DOHH2 (cell line): Measurements from ENCODE around the gene TTC34.

Source experiments
- H3F3A ChIP-seq: fragments of 200-600 bp; sonication (generic), shearing (Covaris generic); 2 replicates; pipeline ENCODE4 v1.6.0; 2016; ENCODE audit warnings: antibody characterized with exemption, mild to moderate bottlenecking; ENCODE audit not compliant: control insufficient read depth, insufficient read depth
- H3K27ac ChIP-seq: fragments of 200-600 bp; sonication (generic); 2 replicates; pipeline ENCODE4 v1.5.1; 2014; ENCODE audit warnings: low read depth, mild to moderate bottlenecking, low read length, moderate library complexity
- H3K27me3 ChIP-seq: fragments of 200-600 bp; sonication (generic); 2 replicates; pipeline ENCODE4 v1.6.1; 2014; ENCODE audit warnings: mild to moderate bottlenecking, low read length, mixed read lengths; ENCODE audit not compliant: control insufficient read depth
- H3K36me3 ChIP-seq: fragments of 200-600 bp; sonication (generic); 2 replicates; pipeline ENCODE4 v1.6.1; 2014; ENCODE audit warnings: mild to moderate bottlenecking, low read length, moderate library complexity, mixed read lengths; ENCODE audit not compliant: control insufficient read depth
- H3K4me1 ChIP-seq: fragments of 200-600 bp; sonication (generic); 2 replicates; pipeline ENCODE4 v1.6.1; 2014; ENCODE audit warnings: mild to moderate bottlenecking, low read length, mixed read lengths; ENCODE audit not compliant: control insufficient read depth
- H3K4me2 ChIP-seq: fragments of 200-600 bp; sonication (generic); 2 replicates; pipeline ENCODE4 v1.6.0; 2014; ENCODE audit warnings: mild to moderate bottlenecking, low read length, moderate library complexity
- H3K4me3 ChIP-seq: fragments of 200-600 bp; sonication (generic); 2 replicates; pipeline ENCODE4 v1.5.1; 2014; ENCODE audit warnings: mild to moderate bottlenecking, low read length, mixed read lengths
- H3K79me2 ChIP-seq: fragments of 200-600 bp; sonication (generic); 2 replicates; pipeline ENCODE4 v1.6.1; 2014; ENCODE audit warnings: mild to moderate bottlenecking, low read length, mixed read lengths; ENCODE audit not compliant: control insufficient read depth
- H3K9me2 ChIP-seq: fragments of 200-600 bp; sonication (generic); replicated peaks from 2 replicates; pipeline ENCODE4 v1.6.1; 2014; ENCODE audit warnings: mild to moderate bottlenecking, low read length, mixed read lengths; ENCODE audit not compliant: control insufficient read depth
- H3K9me3 ChIP-seq: fragments of 200-600 bp; sonication (generic); 2 replicates; pipeline ENCODE4 v1.6.1; 2014; ENCODE audit warnings: antibody characterized with exemption, low read length, mixed read lengths; ENCODE audit not compliant: control insufficient read depth, insufficient read depth
- H4K20me1 ChIP-seq: fragments of 200-600 bp; sonication (generic); 2 replicates; pipeline ENCODE4 v1.6.0; 2014; ENCODE audit warnings: low read depth, mild to moderate bottlenecking, antibody characterized with exemption, low read length, moderate library complexity; ENCODE audit not compliant: control insufficient read depth, insufficient read depth
- EZH2phosphoT487 ChIP-seq: fragments of 200-600 bp; sonication (generic); IDR thresholded peaks from 2 replicates; pipeline ENCODE4 v1.6.1; 2017; ENCODE audit warnings: borderline replicate concordance, mild to moderate bottlenecking, antibody characterized with exemption, low read length, moderate library complexity, mixed read lengths
- TF ChIP-seq, protein P1 (sequence below): fragments of 200-600 bp; sonication (generic); IDR thresholded peaks from one replicate; pipeline ENCODE4 v1.5.1; 2014; ENCODE audit warnings: antibody characterized with exemption, mild to moderate bottlenecking, low read depth, low read length; ENCODE audit not compliant: poor library complexity, severe bottlenecking

TTC34 gene

DNA sequence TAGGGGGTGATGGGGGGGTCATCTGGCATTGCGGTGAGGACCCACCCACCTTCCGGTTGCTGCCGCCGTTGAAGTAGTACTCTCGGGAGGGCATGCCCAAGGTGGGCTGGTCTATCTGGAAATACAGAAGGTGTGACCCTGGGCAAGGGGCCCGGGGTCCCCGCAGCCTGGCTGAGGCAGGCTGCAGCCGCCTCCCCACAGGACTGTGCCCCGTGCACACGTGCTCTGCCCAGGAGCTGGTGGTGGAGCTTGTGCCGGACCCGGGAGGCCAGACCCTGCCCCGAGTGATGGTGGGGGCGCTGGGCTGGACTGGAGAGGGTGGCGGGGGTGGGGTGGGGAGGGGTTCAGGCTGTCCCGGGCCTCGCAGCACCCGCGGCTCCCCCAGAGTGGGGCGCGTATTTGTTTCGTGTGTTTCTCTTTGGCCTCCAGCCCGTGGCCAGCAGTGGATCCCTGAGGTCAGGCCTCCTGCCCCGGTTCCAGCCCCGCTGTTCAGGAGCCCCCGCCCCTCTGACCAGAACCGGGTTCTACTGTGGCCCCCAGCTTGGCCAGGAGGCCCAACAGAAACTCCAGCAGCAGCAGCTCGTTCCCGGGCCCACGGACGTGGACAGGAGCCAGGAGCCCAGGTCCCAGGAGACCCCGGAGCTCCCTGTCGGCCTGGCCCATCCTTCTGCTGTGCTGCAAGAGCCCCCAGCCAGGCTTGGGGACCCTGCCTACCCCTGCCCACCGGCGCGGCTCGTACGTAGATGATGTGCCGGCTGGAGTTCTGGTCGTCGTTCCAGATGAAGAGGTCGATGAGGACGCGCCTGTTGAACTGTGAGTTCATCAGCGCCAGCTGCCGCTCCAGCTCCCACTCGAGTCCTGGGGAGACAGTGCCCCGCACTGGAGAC, 195.7 kb downstream of the TTC34 start:
- Histone ChIP-seq H3F3A (no peaks in the 10 kb centered on the region), H4K20me1 (no peaks in the 10 kb centered on the region), H3K9me2 (no peaks in the 10 kb centered on the region), H3K4me1 (no peaks in the 10 kb centered on the region), H3K79me2 (no peaks in the 10 kb centered on the region), H3K36me3 (no peaks in the 10 kb centered on the region), H3K4me2 (no peak overlapping the region), H3K9me3 (no peaks in the 10 kb centered on the region; the same call in 1 of the 2 replicates), H3K4me3 (no peak overlapping the region), H3K27me3 (no peaks in the 10 kb centered on the region), H3K27ac (no peak overlapping the region)
- TF ChIP-seq, protein P1, sequence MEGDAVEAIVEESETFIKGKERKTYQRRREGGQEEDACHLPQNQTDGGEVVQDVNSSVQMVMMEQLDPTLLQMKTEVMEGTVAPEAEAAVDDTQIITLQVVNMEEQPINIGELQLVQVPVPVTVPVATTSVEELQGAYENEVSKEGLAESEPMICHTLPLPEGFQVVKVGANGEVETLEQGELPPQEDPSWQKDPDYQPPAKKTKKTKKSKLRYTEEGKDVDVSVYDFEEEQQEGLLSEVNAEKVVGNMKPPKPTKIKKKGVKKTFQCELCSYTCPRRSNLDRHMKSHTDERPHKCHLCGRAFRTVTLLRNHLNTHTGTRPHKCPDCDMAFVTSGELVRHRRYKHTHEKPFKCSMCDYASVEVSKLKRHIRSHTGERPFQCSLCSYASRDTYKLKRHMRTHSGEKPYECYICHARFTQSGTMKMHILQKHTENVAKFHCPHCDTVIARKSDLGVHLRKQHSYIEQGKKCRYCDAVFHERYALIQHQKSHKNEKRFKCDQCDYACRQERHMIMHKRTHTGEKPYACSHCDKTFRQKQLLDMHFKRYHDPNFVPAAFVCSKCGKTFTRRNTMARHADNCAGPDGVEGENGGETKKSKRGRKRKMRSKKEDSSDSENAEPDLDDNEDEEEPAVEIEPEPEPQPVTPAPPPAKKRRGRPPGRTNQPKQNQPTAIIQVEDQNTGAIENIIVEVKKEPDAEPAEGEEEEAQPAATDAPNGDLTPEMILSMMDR, result no peak
- no peak for TF ChIP-seq EZH2phosphoT487

DNA sequence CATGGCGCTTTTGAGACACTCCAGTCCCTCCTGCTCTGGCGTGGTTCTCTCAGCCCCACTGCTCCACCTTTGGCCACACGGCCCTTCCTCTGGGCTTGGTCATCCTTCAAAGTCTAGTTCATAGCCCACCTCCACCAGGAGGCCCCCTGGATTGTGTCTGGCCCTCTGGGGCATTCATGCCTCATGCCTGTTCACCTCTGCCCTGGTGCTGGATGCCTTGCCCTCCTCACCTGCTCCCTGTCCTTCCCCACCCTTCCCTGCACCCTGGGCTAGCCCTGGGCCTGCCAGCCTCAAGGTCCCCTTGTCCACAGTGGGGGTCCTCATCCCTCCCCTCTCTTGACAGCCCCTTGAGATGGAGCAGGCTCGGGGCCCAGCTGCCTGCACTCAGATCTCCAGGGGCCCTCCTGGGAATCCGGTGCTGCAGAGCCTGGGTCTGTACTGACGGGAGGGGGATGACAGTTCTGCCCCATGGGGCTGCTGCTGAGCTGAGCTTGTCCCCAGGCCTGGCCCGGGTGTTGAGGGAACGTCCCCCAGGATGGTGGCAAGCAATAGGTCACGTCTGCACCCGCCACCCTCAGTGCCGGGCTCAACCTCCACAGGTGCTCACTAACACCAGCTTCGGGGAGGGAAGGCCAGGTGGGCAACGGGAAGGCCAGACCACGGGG, 196.5 kb downstream of the TTC34 start:
- Histone ChIP-seq H3K4me3 (no peak overlapping the region), H3K36me3 (no peaks in the 10 kb centered on the region), H3K27me3 (no peaks in the 10 kb centered on the region), H4K20me1 (no peaks in the 10 kb centered on the region), H3K79me2 (no peaks in the 10 kb centered on the region), H3K27ac (no peak overlapping the region), H3K9me3 (no peaks in the 10 kb centered on the region; the same call in 1 of the 2 replicates), H3K4me2 (no peak overlapping the region), H3F3A (no peaks in the 10 kb centered on the region), H3K4me1 (no peaks in the 10 kb centered on the region), H3K9me2 (no peaks in the 10 kb centered on the region)
- TF ChIP-seq EZH2phosphoT487, result no peak
- TF ChIP-seq, protein P1, result no peak

GRCh38 chr1:2604156-2604843, 197.2 kb downstream of the TTC34 start:
- no peak overlapping the region for H3K4me2 ChIP-seq
- no peak for TF ChIP-seq EZH2phosphoT487
- TF ChIP-seq, protein P1, result no peak
- H3K27ac ChIP-seq, result no peak overlapping the region

More at GRCh38 chr1:2604156-2604843, 197.2 kb downstream of the TTC34 start:
- Histone ChIP-seq H3K9me3 (no peaks in the 10 kb centered on the region; the same call in 1 of the 2 replicates), H4K20me1 (no peaks in the 10 kb centered on the region), H3K4me1 (no peaks in the 10 kb centered on the region), H3K79me2 (no peaks in the 10 kb centered on the region), H3K36me3 (no peaks in the 10 kb centered on the region), H3K27me3 (no peaks in the 10 kb centered on the region), H3F3A (no peaks in the 10 kb centered on the region), H3K4me3 (no peak overlapping the region), H3K9me2 (no peaks in the 10 kb centered on the region)
